SK-N-SH (cell line): ENCODE results near the gene ZNF688.

Experiments
- CHD2 ChIP-seq: fragments of 150-350 bp; IDR thresholded peaks from 2 replicates; pipeline ENCODE4 v1.6.1; 2018; ENCODE audit warnings: low read length; ENCODE audit not compliant: partially characterized antibody
- EP300 ChIP-seq, 2 experiments: IDR thresholded peaks; 2 replicates each; pipeline versions ENCODE4 v1.4.0 to v1.6.1; 2012; ENCODE audit warnings: borderline replicate concordance in 1 of 2, low read depth in 1 of 2, low read length in 1 of 2
- NRF1 ChIP-seq: IDR thresholded peaks from 2 replicates; pipeline ENCODE4 v1.6.1; 2012; ENCODE audit warnings: low read depth, mild to moderate bottlenecking, low read length
- POLR2AphosphoS5 ChIP-seq: IDR thresholded peaks from 2 replicates; pipeline ENCODE4 v1.6.1; 2012; ENCODE audit warnings: low read depth, low read length
- RCOR1 ChIP-seq: fragments of 150-350 bp; IDR thresholded peaks from 2 replicates; pipeline ENCODE4 v1.6.1; 2017; ENCODE audit warnings: antibody characterized with exemption, low read length
- TF ChIP-seq, protein P1 (sequence below): fragments of 200-600 bp; sonication (generic); IDR thresholded peaks from 2 replicates; pipeline ENCODE4 v1.6.1; 2017; ENCODE audit warnings: antibody characterized with exemption, mild to moderate bottlenecking, moderate library complexity
- TF ChIP-seq, protein P2 (sequence below): IDR thresholded peaks from 2 replicates; pipeline ENCODE4 v1.6.1; 2012; ENCODE audit warnings: mild to moderate bottlenecking, low read depth, low read length, moderate library complexity
- TF ChIP-seq, protein P3 (sequence below): IDR thresholded peaks from 2 replicates; pipeline ENCODE4 v1.4.0; 2012; ENCODE audit warnings: low read depth

DNA sequence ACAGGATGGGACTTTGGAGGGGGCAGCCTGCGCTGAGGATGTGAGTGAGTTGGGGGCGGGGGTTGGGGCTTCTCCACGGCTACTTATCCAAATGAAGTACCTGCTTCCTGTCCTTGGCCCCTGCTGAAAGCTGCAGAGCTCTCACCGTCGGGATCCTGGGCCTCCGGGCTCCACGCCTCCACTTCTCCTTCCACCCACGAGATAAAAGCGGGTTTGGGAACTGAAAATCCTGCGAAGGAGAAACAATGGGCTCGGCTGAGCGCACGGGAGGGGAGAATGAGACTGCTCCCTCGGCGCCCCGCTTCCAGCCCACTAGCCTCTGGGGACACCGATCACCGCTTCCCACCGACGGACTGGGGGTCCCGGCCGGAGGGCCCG is 13.5 kb upstream of the ZNF688 start:
- TF ChIP-seq CHD2 (no peak), EP300 (IDR thresholded peaks at IDR 0.05; ENCODE audit: borderline replicate concordance in 1 of 2, low read depth in 1 of 2, low read length in 1 of 2) (no peak), POLR2AphosphoS5 (no peak), RCOR1 (no peak), NRF1 (no peak)
- TF ChIP-seq, protein P1, sequence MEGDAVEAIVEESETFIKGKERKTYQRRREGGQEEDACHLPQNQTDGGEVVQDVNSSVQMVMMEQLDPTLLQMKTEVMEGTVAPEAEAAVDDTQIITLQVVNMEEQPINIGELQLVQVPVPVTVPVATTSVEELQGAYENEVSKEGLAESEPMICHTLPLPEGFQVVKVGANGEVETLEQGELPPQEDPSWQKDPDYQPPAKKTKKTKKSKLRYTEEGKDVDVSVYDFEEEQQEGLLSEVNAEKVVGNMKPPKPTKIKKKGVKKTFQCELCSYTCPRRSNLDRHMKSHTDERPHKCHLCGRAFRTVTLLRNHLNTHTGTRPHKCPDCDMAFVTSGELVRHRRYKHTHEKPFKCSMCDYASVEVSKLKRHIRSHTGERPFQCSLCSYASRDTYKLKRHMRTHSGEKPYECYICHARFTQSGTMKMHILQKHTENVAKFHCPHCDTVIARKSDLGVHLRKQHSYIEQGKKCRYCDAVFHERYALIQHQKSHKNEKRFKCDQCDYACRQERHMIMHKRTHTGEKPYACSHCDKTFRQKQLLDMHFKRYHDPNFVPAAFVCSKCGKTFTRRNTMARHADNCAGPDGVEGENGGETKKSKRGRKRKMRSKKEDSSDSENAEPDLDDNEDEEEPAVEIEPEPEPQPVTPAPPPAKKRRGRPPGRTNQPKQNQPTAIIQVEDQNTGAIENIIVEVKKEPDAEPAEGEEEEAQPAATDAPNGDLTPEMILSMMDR: no peak
- TF ChIP-seq, protein P2, sequence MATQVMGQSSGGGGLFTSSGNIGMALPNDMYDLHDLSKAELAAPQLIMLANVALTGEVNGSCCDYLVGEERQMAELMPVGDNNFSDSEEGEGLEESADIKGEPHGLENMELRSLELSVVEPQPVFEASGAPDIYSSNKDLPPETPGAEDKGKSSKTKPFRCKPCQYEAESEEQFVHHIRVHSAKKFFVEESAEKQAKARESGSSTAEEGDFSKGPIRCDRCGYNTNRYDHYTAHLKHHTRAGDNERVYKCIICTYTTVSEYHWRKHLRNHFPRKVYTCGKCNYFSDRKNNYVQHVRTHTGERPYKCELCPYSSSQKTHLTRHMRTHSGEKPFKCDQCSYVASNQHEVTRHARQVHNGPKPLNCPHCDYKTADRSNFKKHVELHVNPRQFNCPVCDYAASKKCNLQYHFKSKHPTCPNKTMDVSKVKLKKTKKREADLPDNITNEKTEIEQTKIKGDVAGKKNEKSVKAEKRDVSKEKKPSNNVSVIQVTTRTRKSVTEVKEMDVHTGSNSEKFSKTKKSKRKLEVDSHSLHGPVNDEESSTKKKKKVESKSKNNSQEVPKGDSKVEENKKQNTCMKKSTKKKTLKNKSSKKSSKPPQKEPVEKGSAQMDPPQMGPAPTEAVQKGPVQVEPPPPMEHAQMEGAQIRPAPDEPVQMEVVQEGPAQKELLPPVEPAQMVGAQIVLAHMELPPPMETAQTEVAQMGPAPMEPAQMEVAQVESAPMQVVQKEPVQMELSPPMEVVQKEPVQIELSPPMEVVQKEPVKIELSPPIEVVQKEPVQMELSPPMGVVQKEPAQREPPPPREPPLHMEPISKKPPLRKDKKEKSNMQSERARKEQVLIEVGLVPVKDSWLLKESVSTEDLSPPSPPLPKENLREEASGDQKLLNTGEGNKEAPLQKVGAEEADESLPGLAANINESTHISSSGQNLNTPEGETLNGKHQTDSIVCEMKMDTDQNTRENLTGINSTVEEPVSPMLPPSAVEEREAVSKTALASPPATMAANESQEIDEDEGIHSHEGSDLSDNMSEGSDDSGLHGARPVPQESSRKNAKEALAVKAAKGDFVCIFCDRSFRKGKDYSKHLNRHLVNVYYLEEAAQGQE: no peak
- TF ChIP-seq, protein P3, sequence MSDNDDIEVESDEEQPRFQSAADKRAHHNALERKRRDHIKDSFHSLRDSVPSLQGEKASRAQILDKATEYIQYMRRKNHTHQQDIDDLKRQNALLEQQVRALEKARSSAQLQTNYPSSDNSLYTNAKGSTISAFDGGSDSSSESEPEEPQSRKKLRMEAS: no peak
